Measurements from ENCODE around the gene ATP10A.

The ATP10A gene

GRCh38 chr15:25695875-25696760 is 167.0 kb downstream of the ATP10A start:
- DNase-seq (ENCODE audit: low spot score) = no peak

GRCh38 chr15:25694823-25695312 is 168.3 kb downstream of the ATP10A start:
- no peak for DNase-seq (ENCODE audit: low spot score)

GRCh38 chr15:25694239-25694584 is 168.9 kb downstream of the ATP10A start:
- no peak for DNase-seq (ENCODE audit: low spot score)

GRCh38 chr15:25693321-25694238 is 169.5 kb downstream of the ATP10A start:
- DNase-seq (ENCODE audit: low spot score) = no peak

- DNase-seq (ENCODE audit: low spot score) = no peak
Observed at GRCh38 chr15:25691544-25692430, 171.3 kb downstream of the ATP10A start.

GRCh38 chr15:25690673-25691543 is 172.2 kb downstream of the ATP10A start:
- no peak for DNase-seq (ENCODE audit: low spot score)

- DNase-seq (ENCODE audit: low spot score) = no peak
Observed at GRCh38 chr15:25689592-25689991, 173.5 kb downstream of the ATP10A start.

GRCh38 chr15:25688166-25688565 is 175.0 kb downstream of the ATP10A start:
- no peak for DNase-seq (ENCODE audit: low spot score)

- DNase-seq (ENCODE audit: low spot score) = no peak
Observed at GRCh38 chr15:25687689-25688088, 175.4 kb downstream of the ATP10A start.

GRCh38 chr15:25687276-25687675 is 175.9 kb downstream of the ATP10A start:
- no peak for DNase-seq (ENCODE audit: low spot score)

- DNase-seq (ENCODE audit: low spot score) = no peak
Observed at GRCh38 chr15:25686780-25687179, 176.3 kb downstream of the ATP10A start.

- DNase-seq (ENCODE audit: low spot score) = no peak
Observed at GRCh38 chr15:25684521-25685431, 178.4 kb downstream of the ATP10A start.

GRCh38 chr15:25683911-25684310 is 179.2 kb downstream of the ATP10A start:
- no peak for DNase-seq (ENCODE audit: low spot score)

GRCh38 chr15:25683415-25683814 is 179.7 kb downstream of the ATP10A start:
- no peak for DNase-seq (ENCODE audit: low spot score)

- DNase-seq (ENCODE audit: low spot score) = no peak
Observed at GRCh38 chr15:25682340-25682739, 180.8 kb downstream of the ATP10A start.

GRCh38 chr15:25680686-25681025 is 182.5 kb downstream of the ATP10A start:
- DNase-seq (ENCODE audit: low spot score) = no peak

GRCh38 chr15:25679964-25680685 is 183.0 kb downstream of the ATP10A start:
- no peak for DNase-seq (ENCODE audit: low spot score)

GRCh38 chr15:25679492-25679891 is 183.6 kb downstream of the ATP10A start:
- DNase-seq (ENCODE audit: low spot score) = no peak

- no peak for DNase-seq (ENCODE audit: low spot score)
Observed at GRCh38 chr15:25678500-25678855, 184.6 kb downstream of the ATP10A start.

All from HuH-7 (cell line).